ENCODE data around the gene RAP1GAP.
"Not testable (repeated sequence)": the region's sequence is repeated elsewhere in the genome, so short reads cannot be mapped to it uniquely, and the experiment has no call there.

RAP1GAP gene

GRCh38 chr1:21674957-21675356, 5.8 kb upstream of the RAP1GAP start:
- no peak for DNase-seq

GRCh38 chr1:21673853-21674252, 4.7 kb upstream of the RAP1GAP start:
- DNase-seq, result not testable (repeated sequence)

- DNase-seq, result no peak
These were observed 4.2 kb upstream of the RAP1GAP start for GRCh38 chr1:21673277-21673780.

GRCh38 chr1:21672478-21673276, 3.5 kb upstream of the RAP1GAP start:
- DNase-seq, result no peak

GRCh38 chr1:21671915-21672314, 2.8 kb upstream of the RAP1GAP start:
- DNase-seq, result no peak

GRCh38 chr1:21670956-21671902, 2.1 kb upstream of the RAP1GAP start:
- no peak for DNase-seq

- no peak for DNase-seq
These were observed 1.1 kb upstream of the RAP1GAP start for GRCh38 chr1:21670059-21670881.

GRCh38 chr1:21668951-21669257, 253 bp downstream of the RAP1GAP start:
- no peak for DNase-seq

- DNase-seq, result no peak
These were observed 766 bp downstream of the RAP1GAP start for GRCh38 chr1:21668232-21668950.

GRCh38 chr1:21667348-21668231, 1.6 kb downstream of the RAP1GAP start:
- DNase-seq, result no peak

GRCh38 chr1:21666576-21667320, 2.4 kb downstream of the RAP1GAP start:
- DNase-seq, result no peak

GRCh38 chr1:21665711-21666575, 3.2 kb downstream of the RAP1GAP start:
- no peak for DNase-seq

- DNase-seq, result no peak
These were observed 4.2 kb downstream of the RAP1GAP start for GRCh38 chr1:21664806-21665588.

- DNase-seq, result no peak
These were observed 5.0 kb downstream of the RAP1GAP start for GRCh38 chr1:21663951-21664805.

GRCh38 chr1:21663248-21663950, 5.8 kb downstream of the RAP1GAP start:
- no peak for DNase-seq

GRCh38 chr1:21662426-21663247, 6.5 kb downstream of the RAP1GAP start:
- DNase-seq, result no peak

Measured in activated CD4-positive, alpha-beta T cell treated with anti-CD3 and anti-CD28 coated beads for 1 hour (primary cell).